ENCODE data around the gene FAM90A1.
A peak's percentile ranks its signal among the peaks of the same experiment; 100 is the strongest.
"Not testable (repeated sequence)": the region's sequence is repeated elsewhere in the genome, so short reads cannot be mapped to it uniquely, and the experiment has no call there.

DNA sequence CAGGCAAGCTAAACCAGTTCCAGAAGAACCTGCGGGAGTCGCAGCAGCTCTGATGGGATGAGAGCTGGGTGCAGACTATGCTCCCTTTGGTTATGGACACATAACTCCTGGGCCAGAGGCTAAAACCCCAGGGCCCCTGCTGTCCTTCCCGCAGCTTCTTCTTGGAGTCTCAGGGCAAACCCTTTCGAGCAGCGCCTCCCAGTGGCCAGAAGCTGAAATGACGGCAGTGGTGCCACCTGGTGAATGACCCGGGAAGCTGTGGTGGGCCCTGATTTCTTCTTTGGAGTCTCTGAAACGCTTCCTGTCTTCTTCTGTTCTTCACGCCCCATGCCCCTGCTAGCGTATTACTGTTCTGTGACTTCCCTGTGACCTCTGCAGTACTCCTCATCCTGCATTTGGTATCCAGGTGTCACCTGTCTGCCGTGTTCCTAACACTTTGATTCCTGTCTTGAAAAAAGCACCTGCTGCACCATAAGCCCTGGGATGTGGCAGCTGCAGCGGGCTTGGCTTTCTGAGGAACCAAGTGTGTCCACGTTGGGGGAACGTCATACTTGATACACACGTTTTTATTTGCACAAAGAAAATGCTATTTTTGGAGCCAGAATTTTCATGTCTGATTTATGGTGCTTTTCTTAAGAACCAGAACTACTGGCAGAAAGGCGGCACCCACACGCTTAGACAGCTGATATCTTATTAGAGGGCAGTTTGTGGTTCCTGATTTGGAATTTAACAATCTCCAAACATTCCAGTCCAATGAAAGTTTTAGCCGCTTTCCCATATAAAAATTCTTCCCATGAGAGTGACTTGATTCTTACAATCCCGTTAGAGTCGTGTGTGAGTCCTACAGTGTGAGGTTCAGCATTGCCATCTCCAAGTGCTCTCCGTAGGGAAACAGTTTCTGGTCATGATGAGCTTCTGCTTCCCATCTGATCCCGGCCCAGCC, 4.5 kb upstream of the FAM90A1 start:
- TF ChIP-seq, protein P1, sequence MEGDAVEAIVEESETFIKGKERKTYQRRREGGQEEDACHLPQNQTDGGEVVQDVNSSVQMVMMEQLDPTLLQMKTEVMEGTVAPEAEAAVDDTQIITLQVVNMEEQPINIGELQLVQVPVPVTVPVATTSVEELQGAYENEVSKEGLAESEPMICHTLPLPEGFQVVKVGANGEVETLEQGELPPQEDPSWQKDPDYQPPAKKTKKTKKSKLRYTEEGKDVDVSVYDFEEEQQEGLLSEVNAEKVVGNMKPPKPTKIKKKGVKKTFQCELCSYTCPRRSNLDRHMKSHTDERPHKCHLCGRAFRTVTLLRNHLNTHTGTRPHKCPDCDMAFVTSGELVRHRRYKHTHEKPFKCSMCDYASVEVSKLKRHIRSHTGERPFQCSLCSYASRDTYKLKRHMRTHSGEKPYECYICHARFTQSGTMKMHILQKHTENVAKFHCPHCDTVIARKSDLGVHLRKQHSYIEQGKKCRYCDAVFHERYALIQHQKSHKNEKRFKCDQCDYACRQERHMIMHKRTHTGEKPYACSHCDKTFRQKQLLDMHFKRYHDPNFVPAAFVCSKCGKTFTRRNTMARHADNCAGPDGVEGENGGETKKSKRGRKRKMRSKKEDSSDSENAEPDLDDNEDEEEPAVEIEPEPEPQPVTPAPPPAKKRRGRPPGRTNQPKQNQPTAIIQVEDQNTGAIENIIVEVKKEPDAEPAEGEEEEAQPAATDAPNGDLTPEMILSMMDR (conservative IDR thresholded peaks at IDR 0.05; ENCODE audit: low read depth, low read length), result peak; percentile 70
- not testable (repeated sequence) for TF ChIP-seq EZH2 (IDR thresholded peaks at IDR 0.05; ENCODE audit: low read length, unreplicated experiment)
